SK-N-SH (cell line): Measurements from ENCODE around the gene CLEC18A. TPM values are rescaled to one million over a fixed set of nuclear protein-coding genes. Genes with fewer than 3 reads are reported as not detected.

Experiments
- CTCF ChIA-PET: fragments of 300-600, 350-600 bp; formaldehyde crosslinking; extraction: SDS; loops from one replicate; lab custom pipeline; 2021; lab: Yijun Ruan, JAX
- POLR2A ChIA-PET: fragments of 350-600 bp; sonication (Branson Sonifier 250); formaldehyde crosslinking; extraction: SDS; loops from one replicate; lab custom pipeline; 2020; ENCODE audit warnings: antibody characterized with exemption, inconsistent platforms; lab: Yijun Ruan, JAX
- DNase-seq: peaks from one replicate; pipeline ENCODE4 v3.0.0; 2012
- H2AFZ ChIP-seq: fragments of 200-600 bp; sonication (generic); 2 replicates; pipeline ENCODE4 v1.8.1; 2016; ENCODE audit warnings: antibody characterized with exemption, mild to moderate bottlenecking, low read depth
- H3F3A ChIP-seq: fragments of 200-600 bp; sonication (generic); replicated peaks from 2 replicates; pipeline ENCODE3; 2016; ENCODE audit warnings: antibody characterized with exemption, mild to moderate bottlenecking; ENCODE audit not compliant: insufficient read depth
- H3K27ac ChIP-seq, 2 experiments: fragments of 200-500 bp in 1 of 2; fragments of 200-600 bp in 1 of 2; sonication (Bioruptor generic) in 1 of 2; sonication (generic), shearing (Covaris generic) in 1 of 2; 2 replicates each; pipeline versions ENCODE4 v1.5.1 to v1.6.1; 2014 to 2016; ENCODE audit warnings: low read depth in 2 of 2, inconsistent platforms in 1 of 2, low read length in 1 of 2, mild to moderate bottlenecking in 1 of 2, mixed read lengths in 1 of 2
- H3K27me3 ChIP-seq: fragments of 200-600 bp; sonication (generic), shearing (Covaris generic); 2 replicates; pipeline ENCODE4 v1.6.1; 2016; ENCODE audit warnings: mixed run types; ENCODE audit not compliant: insufficient read depth
- H3K36me3 ChIP-seq, 2 experiments: fragments of 200-500 bp in 1 of 2; fragments of 200-600 bp in 1 of 2; sonication (Bioruptor generic) in 1 of 2; sonication (generic) in 1 of 2; replicated peaks in 1 of 2; 2 replicates each; pipeline versions ENCODE3 to v1.5.1; 2014 to 2016; ENCODE audit warnings: low read length in 1 of 2, mild to moderate bottlenecking in 1 of 2; ENCODE audit not compliant: insufficient read depth in 2 of 2, control insufficient read depth in 1 of 2
- H3K4me1 ChIP-seq, 2 experiments: fragments of 200-500 bp in 1 of 2; fragments of 200-600 bp in 1 of 2; sonication (Bioruptor generic) in 1 of 2; sonication (generic), shearing (Covaris generic) in 1 of 2; 2 replicates each; pipeline versions ENCODE4 v1.5.1 to v1.6.1; 2014 to 2016; ENCODE audit warnings: low read depth in 1 of 2, low read length in 1 of 2, mixed run types in 1 of 2; ENCODE audit not compliant: insufficient read depth in 2 of 2, control insufficient read depth in 1 of 2
- H3K4me2 ChIP-seq: fragments of 200-600 bp; sonication (generic), shearing (Covaris generic); 2 replicates; pipeline ENCODE4 v1.6.1; 2017; ENCODE audit warnings: mixed run types
- H3K4me3 ChIP-seq, 2 experiments: fragments of 200-500 bp in 1 of 2; fragments of 200-600 bp in 1 of 2; sonication (Bioruptor generic) in 1 of 2; sonication (generic), shearing (Covaris generic) in 1 of 2; 2 replicates each; pipeline versions ENCODE4 v1.5.1 to v1.8.1; 2014 to 2016; ENCODE audit warnings: low read depth in 2 of 2, inconsistent platforms in 1 of 2, low read length in 1 of 2, mild to moderate bottlenecking in 1 of 2, mixed read lengths in 1 of 2, moderate library complexity in 1 of 2
- H3K79me2 ChIP-seq: fragments of 200-600 bp; sonication (generic); 2 replicates; pipeline ENCODE4 v1.8.1; 2017; ENCODE audit warnings: mild to moderate bottlenecking; ENCODE audit not compliant: insufficient read depth
- H3K9ac ChIP-seq: fragments of 200-600 bp; sonication (generic); 2 replicates; pipeline ENCODE4 v1.6.1; 2017; ENCODE audit warnings: mixed run types
- H3K9me2 ChIP-seq: fragments of 200-600 bp; sonication (generic); 2 replicates; pipeline ENCODE4 v1.6.1; 2017; ENCODE audit warnings: mixed run types
- H3K9me3 ChIP-seq: fragments of 200-600 bp; sonication (generic); 2 replicates; pipeline ENCODE4 v1.6.1; 2017; ENCODE audit warnings: mixed run types, mild to moderate bottlenecking, moderate library complexity
- H4K20me1 ChIP-seq: fragments of 200-600 bp; sonication (generic); 2 replicates; pipeline ENCODE4 v1.6.1; 2017; ENCODE audit warnings: mild to moderate bottlenecking, mixed run types; ENCODE audit not compliant: insufficient read depth
- CHD2 ChIP-seq: fragments of 150-350 bp; IDR thresholded peaks from 2 replicates; pipeline ENCODE4 v1.6.1; 2018; ENCODE audit warnings: low read length; ENCODE audit not compliant: partially characterized antibody
- ELF1 ChIP-seq: IDR thresholded peaks from 2 replicates; pipeline ENCODE4 v1.4.0; 2012
- EP300 ChIP-seq, 2 experiments: IDR thresholded peaks; 2 replicates each; pipeline versions ENCODE4 v1.4.0 to v1.6.1; 2012; ENCODE audit warnings: borderline replicate concordance in 1 of 2, low read depth in 1 of 2, low read length in 1 of 2
- FOSL2 ChIP-seq: IDR thresholded peaks from 2 replicates; pipeline ENCODE4 v1.4.0; 2012; ENCODE audit warnings: low read depth, mild to moderate bottlenecking, moderate library complexity, borderline replicate concordance
- FOXM1 ChIP-seq: IDR thresholded peaks from 2 replicates; pipeline ENCODE4 v1.4.0; 2012; ENCODE audit warnings: low read depth, mild to moderate bottlenecking
- GATA2 ChIP-seq: sonication (generic); formaldehyde crosslinking; IDR thresholded peaks from 2 replicates; pipeline ENCODE4 v1.5.0; 2020; ENCODE audit warnings: mild to moderate bottlenecking, missing genetic modification reagents
- MXI1 ChIP-seq: IDR thresholded peaks from 2 replicates; pipeline ENCODE4 v1.6.1; 2012; ENCODE audit warnings: mild to moderate bottlenecking, low read depth, low read length, improper control_type of control experiment
- POLR2AphosphoS5 ChIP-seq: IDR thresholded peaks from 2 replicates; pipeline ENCODE4 v1.6.1; 2012; ENCODE audit warnings: low read depth, low read length
- RAD21 ChIP-seq: IDR thresholded peaks from 2 replicates; pipeline ENCODE4 v1.6.1; 2012; ENCODE audit warnings: mild to moderate bottlenecking, low read length
- RFX5 ChIP-seq: IDR thresholded peaks from 2 replicates; pipeline ENCODE4 v1.6.1; 2012; ENCODE audit warnings: mild to moderate bottlenecking, improper control_type of control experiment, low read length
- RXRA ChIP-seq: IDR thresholded peaks from 2 replicates; pipeline ENCODE4 v1.4.0; 2012; ENCODE audit warnings: low read depth, mild to moderate bottlenecking, borderline replicate concordance
- SMC3 ChIP-seq: IDR thresholded peaks from 2 replicates; pipeline ENCODE4 v1.6.1; 2012; ENCODE audit warnings: low read depth, low read length, improper control_type of control experiment
- TAF1 ChIP-seq: IDR thresholded peaks from 2 replicates; pipeline ENCODE4 v1.6.1; 2012; ENCODE audit warnings: low read depth, mild to moderate bottlenecking, low read length, moderate library complexity, borderline replicate concordance
- TCF12 ChIP-seq: IDR thresholded peaks from 2 replicates; pipeline ENCODE4 v1.4.0; 2012
- WGBS: methylation state at CpG from one replicate; pipeline ENCODE4 v1.1.6; 2017; ENCODE audit warnings: low lambda C conversion rate; 5-methylcytosine and 5-hydroxymethylcytosine counted together
- polyA plus RNA-seq, 3 experiments: library from polyadenylated mRNA; depleted of rRNA; stranded (reverse); fragments of >200 nt; gene quantifications; 2 replicates each; pipeline ENCODE4 v1.2.3, GENCODE V29; 2012
- TF ChIP-seq, protein P1 (sequence below): IDR thresholded peaks from 2 replicates; pipeline ENCODE4 v1.4.0; 2012; ENCODE audit warnings: low read depth, borderline replicate concordance
- TF ChIP-seq, protein P2 (sequence below): IDR thresholded peaks from 2 replicates; pipeline ENCODE4 v1.4.0; 2012; ENCODE audit warnings: low read depth, borderline replicate concordance
- TF ChIP-seq, protein P3 (sequence below): fragments of 150-350 bp; IDR thresholded peaks from 2 replicates; pipeline ENCODE4 v1.6.1; 2017; ENCODE audit warnings: antibody characterized with exemption, low read length, low read depth, borderline replicate concordance
- TF ChIP-seq, protein P4 (sequence below): fragments of 200-600 bp; sonication (generic); IDR thresholded peaks from 2 replicates; pipeline ENCODE4 v1.6.1; 2017; ENCODE audit warnings: antibody characterized with exemption, mild to moderate bottlenecking, moderate library complexity

CLEC18A gene
- polyA plus RNA-seq, 1 of the 3 experiments (the other 2 are of a cell fraction): 0.20 TPM

DNA sequence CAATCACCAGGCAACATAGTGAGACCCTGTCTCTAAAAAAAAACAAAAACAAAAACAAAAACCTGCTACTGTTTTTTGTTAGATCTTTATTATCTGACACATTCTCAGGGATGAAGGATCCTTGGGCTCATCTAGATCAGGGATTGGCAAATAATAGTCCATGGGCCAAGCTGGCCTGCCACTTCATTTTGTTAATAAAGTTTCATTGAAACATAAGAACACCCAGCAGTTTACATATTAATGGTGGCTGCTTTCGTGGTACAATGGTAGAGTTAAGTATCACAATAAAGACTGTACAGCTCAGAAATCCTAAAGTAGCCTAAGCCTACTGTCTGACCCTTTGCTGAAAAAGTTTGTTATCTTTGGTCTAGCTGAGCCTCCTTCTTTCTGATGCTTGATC lies 32.9 kb upstream of the CLEC18A start:
- Histone ChIP-seq H3K4me1 (peaks cover 0 to 6% of the 10 kb centered on the region in 2 experiments; a peak in 2 of 4 replicates), H3K27ac (peak overlapping the region; percentile 5 to 69; a peak in 3 of 4 replicates), H3K4me2 (peak overlapping the region; percentile 51), H3K4me3 (peak overlapping the region in 1 of 2 experiments; percentile 24; a peak in 2 of 4 replicates), H4K20me1 (no peaks in the 10 kb centered on the region), H3K9me2 (no peaks in the 10 kb centered on the region), H3K27me3 (no peaks in the 10 kb centered on the region), H3K9me3 (no peaks in the 10 kb centered on the region), H3K36me3 (no peaks in the 10 kb centered on the region), H3K9ac (peak overlapping the region; percentile 61), H3K79me2 (no peaks in the 10 kb centered on the region), H2AFZ (peak overlapping the region; percentile 53; the same call in 1 of the 2 replicates), H3F3A (peaks cover 15% of the 10 kb centered on the region)
- ChIA-PET POLR2A (no interaction called here), CTCF (interaction anchor here (1.3 to 1.7 kb wide), 2 partner anchors 12 to 121 kb away, joined by 7 to 9 read pairs; no protein-coding TSS in a partner anchor)
- DNase-seq: no peak
- whole genome bisulfite sequencing: 95% methylated on average over 1 of the region's 1 CpG
- TF ChIP-seq TCF12 (no peak), CHD2 (no peak), RAD21 (no peak), RFX5 (no peak), ELF1 (no peak), GATA2 (CRISPR knock-in tag) (no peak), TAF1 (no peak), MXI1 (no peak), FOSL2 (no peak), FOXM1 (no peak), SMC3 (no peak), POLR2AphosphoS5 (no peak), RXRA (no peak), EP300 (IDR thresholded peaks at IDR 0.05; ENCODE audit: borderline replicate concordance in 1 of 2, low read depth in 1 of 2, low read length in 1 of 2) (no peak)
- TF ChIP-seq, protein P1, sequence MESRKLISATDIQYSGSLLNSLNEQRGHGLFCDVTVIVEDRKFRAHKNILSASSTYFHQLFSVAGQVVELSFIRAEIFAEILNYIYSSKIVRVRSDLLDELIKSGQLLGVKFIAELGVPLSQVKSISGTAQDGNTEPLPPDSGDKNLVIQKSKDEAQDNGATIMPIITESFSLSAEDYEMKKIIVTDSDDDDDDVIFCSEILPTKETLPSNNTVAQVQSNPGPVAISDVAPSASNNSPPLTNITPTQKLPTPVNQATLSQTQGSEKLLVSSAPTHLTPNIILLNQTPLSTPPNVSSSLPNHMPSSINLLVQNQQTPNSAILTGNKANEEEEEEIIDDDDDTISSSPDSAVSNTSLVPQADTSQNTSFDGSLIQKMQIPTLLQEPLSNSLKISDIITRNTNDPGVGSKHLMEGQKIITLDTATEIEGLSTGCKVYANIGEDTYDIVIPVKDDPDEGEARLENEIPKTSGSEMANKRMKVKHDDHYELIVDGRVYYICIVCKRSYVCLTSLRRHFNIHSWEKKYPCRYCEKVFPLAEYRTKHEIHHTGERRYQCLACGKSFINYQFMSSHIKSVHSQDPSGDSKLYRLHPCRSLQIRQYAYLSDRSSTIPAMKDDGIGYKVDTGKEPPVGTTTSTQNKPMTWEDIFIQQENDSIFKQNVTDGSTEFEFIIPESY: no peak
- TF ChIP-seq, protein P2, sequence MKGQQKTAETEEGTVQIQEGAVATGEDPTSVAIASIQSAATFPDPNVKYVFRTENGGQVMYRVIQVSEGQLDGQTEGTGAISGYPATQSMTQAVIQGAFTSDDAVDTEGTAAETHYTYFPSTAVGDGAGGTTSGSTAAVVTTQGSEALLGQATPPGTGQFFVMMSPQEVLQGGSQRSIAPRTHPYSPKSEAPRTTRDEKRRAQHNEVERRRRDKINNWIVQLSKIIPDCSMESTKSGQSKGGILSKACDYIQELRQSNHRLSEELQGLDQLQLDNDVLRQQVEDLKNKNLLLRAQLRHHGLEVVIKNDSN: no peak
- TF ChIP-seq, protein P3, sequence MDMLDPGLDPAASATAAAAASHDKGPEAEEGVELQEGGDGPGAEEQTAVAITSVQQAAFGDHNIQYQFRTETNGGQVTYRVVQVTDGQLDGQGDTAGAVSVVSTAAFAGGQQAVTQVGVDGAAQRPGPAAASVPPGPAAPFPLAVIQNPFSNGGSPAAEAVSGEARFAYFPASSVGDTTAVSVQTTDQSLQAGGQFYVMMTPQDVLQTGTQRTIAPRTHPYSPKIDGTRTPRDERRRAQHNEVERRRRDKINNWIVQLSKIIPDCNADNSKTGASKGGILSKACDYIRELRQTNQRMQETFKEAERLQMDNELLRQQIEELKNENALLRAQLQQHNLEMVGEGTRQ: no peak
- TF ChIP-seq, protein P4, sequence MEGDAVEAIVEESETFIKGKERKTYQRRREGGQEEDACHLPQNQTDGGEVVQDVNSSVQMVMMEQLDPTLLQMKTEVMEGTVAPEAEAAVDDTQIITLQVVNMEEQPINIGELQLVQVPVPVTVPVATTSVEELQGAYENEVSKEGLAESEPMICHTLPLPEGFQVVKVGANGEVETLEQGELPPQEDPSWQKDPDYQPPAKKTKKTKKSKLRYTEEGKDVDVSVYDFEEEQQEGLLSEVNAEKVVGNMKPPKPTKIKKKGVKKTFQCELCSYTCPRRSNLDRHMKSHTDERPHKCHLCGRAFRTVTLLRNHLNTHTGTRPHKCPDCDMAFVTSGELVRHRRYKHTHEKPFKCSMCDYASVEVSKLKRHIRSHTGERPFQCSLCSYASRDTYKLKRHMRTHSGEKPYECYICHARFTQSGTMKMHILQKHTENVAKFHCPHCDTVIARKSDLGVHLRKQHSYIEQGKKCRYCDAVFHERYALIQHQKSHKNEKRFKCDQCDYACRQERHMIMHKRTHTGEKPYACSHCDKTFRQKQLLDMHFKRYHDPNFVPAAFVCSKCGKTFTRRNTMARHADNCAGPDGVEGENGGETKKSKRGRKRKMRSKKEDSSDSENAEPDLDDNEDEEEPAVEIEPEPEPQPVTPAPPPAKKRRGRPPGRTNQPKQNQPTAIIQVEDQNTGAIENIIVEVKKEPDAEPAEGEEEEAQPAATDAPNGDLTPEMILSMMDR: no peak
